ENCODE data around the gene HMGCS1.

The HMGCS1 gene

DNA sequence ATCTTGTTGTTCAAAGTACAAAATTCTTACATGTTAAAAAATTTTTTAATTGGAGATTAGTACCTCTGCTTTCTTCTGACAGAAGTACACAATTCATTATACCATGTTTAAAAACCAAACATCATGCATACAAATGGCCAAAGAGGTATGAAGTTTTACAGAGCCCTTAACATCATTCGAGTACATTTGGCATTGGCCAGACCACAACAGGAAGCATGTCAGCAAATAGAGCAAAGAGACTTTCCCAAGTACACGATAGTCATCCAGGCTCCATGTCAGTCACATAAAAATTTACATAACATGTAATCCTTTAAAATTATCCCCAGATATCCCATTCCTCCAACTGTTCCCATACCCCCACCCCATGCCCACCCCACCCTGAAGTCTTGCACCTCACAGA is 22.5 kb downstream of the HMGCS1 start:
- H3K9me3 ChIP-seq (ENCODE audit: insufficient read depth, low read length, severe bottlenecking): no peaks in the 10 kb centered on the region
- H3K4me1 ChIP-seq (ENCODE audit: insufficient read depth, low read length): no peaks in the 10 kb centered on the region
- DNase-seq: no peak
- no peak overlapping the region for H3K4me3 ChIP-seq (ENCODE audit: low read depth in 1 of 2, low read length in 2 of 2)
- H3K27ac ChIP-seq (ENCODE audit: low read length): no peak overlapping the region
- H3K9ac ChIP-seq (ENCODE audit: low read depth, low read length): no peak overlapping the region
- H3K4me2 ChIP-seq (ENCODE audit: insufficient read depth, low read length): no peak overlapping the region
- H4K20me1 ChIP-seq (ENCODE audit: insufficient read depth, low read length): peaks cover 16% of the 10 kb centered on the region; the same call in 1 of the 2 replicates
- ATAC-seq (ENCODE audit: insufficient read depth, low read depth): no peak; the same call in 2 of the 3 replicates
- H3K79me2 ChIP-seq (ENCODE audit: insufficient read depth, low read length): peaks cover 8% of the 10 kb centered on the region
- peaks cover 91% of the 10 kb centered on the region for H3K36me3 ChIP-seq (ENCODE audit: insufficient read depth, low read length)
- no peak overlapping the region for H2AFZ ChIP-seq (ENCODE audit: low read depth, low read length)
- H3K27me3 ChIP-seq (ENCODE audit: insufficient read depth, low read length, poor library complexity): no peaks in the 10 kb centered on the region
- TF ChIP-seq, protein P1, sequence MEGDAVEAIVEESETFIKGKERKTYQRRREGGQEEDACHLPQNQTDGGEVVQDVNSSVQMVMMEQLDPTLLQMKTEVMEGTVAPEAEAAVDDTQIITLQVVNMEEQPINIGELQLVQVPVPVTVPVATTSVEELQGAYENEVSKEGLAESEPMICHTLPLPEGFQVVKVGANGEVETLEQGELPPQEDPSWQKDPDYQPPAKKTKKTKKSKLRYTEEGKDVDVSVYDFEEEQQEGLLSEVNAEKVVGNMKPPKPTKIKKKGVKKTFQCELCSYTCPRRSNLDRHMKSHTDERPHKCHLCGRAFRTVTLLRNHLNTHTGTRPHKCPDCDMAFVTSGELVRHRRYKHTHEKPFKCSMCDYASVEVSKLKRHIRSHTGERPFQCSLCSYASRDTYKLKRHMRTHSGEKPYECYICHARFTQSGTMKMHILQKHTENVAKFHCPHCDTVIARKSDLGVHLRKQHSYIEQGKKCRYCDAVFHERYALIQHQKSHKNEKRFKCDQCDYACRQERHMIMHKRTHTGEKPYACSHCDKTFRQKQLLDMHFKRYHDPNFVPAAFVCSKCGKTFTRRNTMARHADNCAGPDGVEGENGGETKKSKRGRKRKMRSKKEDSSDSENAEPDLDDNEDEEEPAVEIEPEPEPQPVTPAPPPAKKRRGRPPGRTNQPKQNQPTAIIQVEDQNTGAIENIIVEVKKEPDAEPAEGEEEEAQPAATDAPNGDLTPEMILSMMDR (IDR thresholded peaks at IDR 0.05; ENCODE audit: borderline replicate concordance, extremely low read depth, low read length, poor library complexity, severe bottlenecking): no peak
- no peak for TF ChIP-seq EZH2 (IDR thresholded peaks at IDR 0.05; ENCODE audit: borderline replicate concordance, low read depth, low read length, severe bottlenecking)

DNA sequence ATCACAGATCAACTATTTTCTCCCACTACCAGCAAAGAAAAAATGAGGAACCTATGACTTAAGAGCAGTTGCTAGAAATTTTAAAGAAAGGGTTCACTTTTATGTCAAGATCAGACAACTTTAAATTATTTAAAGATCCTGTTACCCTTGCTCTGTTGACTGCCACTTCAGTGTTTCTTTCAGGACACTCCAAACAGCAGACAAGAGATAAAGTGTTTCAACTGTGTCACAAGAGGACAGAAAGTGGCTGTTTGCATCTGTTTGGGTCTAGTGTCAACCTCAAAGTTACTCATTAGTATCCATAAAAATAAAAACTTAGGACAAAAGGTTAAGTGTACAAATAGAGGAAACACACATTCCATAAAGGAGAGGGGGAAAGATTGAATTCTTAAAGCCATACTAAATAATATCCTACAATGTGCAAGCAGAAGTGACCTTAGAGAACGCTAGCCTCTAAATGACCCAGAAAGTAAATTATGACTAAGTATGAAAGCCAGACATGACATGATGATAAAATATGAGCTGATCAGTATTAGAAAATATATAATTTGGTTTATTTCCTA is 24.9 kb downstream of the HMGCS1 start:
- Histone ChIP-seq H4K20me1 (ENCODE audit: insufficient read depth, low read length) (no peaks in the 10 kb centered on the region; the same call in 1 of the 2 replicates), H3K27me3 (ENCODE audit: insufficient read depth, low read length, poor library complexity) (no peaks in the 10 kb centered on the region), H3K9me3 (ENCODE audit: insufficient read depth, low read length, severe bottlenecking) (no peaks in the 10 kb centered on the region), H3K9ac (ENCODE audit: low read depth, low read length) (no peak overlapping the region), H3K4me3 (ENCODE audit: low read depth in 1 of 2, low read length in 2 of 2) (no peak overlapping the region), H3K4me1 (ENCODE audit: insufficient read depth, low read length) (no peaks in the 10 kb centered on the region), H3K79me2 (ENCODE audit: insufficient read depth, low read length) (no peaks in the 10 kb centered on the region), H2AFZ (ENCODE audit: low read depth, low read length) (no peak overlapping the region), H3K36me3 (ENCODE audit: insufficient read depth, low read length) (peaks cover 67% of the 10 kb centered on the region), H3K4me2 (ENCODE audit: insufficient read depth, low read length) (no peak overlapping the region), H3K27ac (ENCODE audit: low read length) (no peak overlapping the region)
- DNase-seq (no peak), ATAC-seq (ENCODE audit: insufficient read depth, low read depth) (no peak)
- TF ChIP-seq, protein P1 (IDR thresholded peaks at IDR 0.05; ENCODE audit: borderline replicate concordance, extremely low read depth, low read length, poor library complexity, severe bottlenecking): no peak
- TF ChIP-seq EZH2 (IDR thresholded peaks at IDR 0.05; ENCODE audit: borderline replicate concordance, low read depth, low read length, severe bottlenecking): no peak

DNA sequence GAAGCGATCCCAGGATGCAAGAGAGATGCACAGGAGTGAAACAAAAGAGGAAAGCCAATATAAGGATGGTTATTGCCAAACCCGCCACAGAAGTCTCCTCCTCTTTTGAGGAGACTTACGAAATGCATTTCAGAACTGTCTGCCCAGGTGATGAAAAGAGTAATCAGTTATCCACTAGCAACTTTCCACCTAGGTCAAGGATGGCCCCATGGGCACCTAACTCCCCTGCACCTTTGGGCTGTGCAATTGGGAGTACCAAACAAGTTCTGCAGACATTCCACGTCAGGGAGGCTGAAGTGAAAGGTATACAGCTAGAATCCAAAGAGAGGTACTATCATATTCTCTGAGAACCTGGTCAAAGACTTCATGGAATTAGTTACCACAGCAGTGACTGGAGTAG is 25.7 kb downstream of the HMGCS1 start:
- Histone ChIP-seq H3K9ac (ENCODE audit: low read depth, low read length) (no peak overlapping the region), H4K20me1 (ENCODE audit: insufficient read depth, low read length) (no peaks in the 10 kb centered on the region), H3K9me3 (ENCODE audit: insufficient read depth, low read length, severe bottlenecking) (no peaks in the 10 kb centered on the region), H2AFZ (ENCODE audit: low read depth, low read length) (no peak overlapping the region), H3K27ac (ENCODE audit: low read length) (no peak overlapping the region), H3K4me2 (ENCODE audit: insufficient read depth, low read length) (no peak overlapping the region), H3K79me2 (ENCODE audit: insufficient read depth, low read length) (no peaks in the 10 kb centered on the region), H3K4me3 (ENCODE audit: low read depth in 1 of 2, low read length in 2 of 2) (no peak overlapping the region), H3K27me3 (ENCODE audit: insufficient read depth, low read length, poor library complexity) (no peaks in the 10 kb centered on the region), H3K36me3 (ENCODE audit: insufficient read depth, low read length) (peaks cover 59% of the 10 kb centered on the region), H3K4me1 (ENCODE audit: insufficient read depth, low read length) (no peaks in the 10 kb centered on the region)
- no peak for TF ChIP-seq EZH2 (IDR thresholded peaks at IDR 0.05; ENCODE audit: borderline replicate concordance, low read depth, low read length, severe bottlenecking)
- TF ChIP-seq, protein P1 (IDR thresholded peaks at IDR 0.05; ENCODE audit: borderline replicate concordance, extremely low read depth, low read length, poor library complexity, severe bottlenecking): no peak
- no peak for DNase-seq
- no peak for ATAC-seq (ENCODE audit: insufficient read depth, low read depth)

All from DND-41 (cell line).